HG02981 (cell line): Measurements from ENCODE around the gene UBAP2L.

Experiments
- ATAC-seq: cut with Tn5 transposase; IDR thresholded peaks from one replicate; pipeline ENCODE4 v1.9.1; 2021; ENCODE audit warnings: mild to moderate bottlenecking, moderate library complexity; ENCODE audit not compliant: unreplicated experiment

The UBAP2L gene

GRCh38 chr1:154220071-154220969, at the start of gene UBAP2L:
UBAP2L (plus strand) TSS chr1:154220955; CDS start chr1:154225124, 4,169 bp downstream.
- peak; percentile 89 for ATAC-seq

- ATAC-seq, result no peak
These were observed 49.6 kb upstream of the UBAP2L start for GRCh38 chr1:154171223-154171583.

- no peak for ATAC-seq
These were observed 48.9 kb upstream of the UBAP2L start for GRCh38 chr1:154171880-154172279.

GRCh38 chr1:154174654-154175053, 46.1 kb upstream of the UBAP2L start:
- ATAC-seq, result no peak

GRCh38 chr1:154176337-154176736, 44.4 kb upstream of the UBAP2L start:
- ATAC-seq, result no peak

DNA sequence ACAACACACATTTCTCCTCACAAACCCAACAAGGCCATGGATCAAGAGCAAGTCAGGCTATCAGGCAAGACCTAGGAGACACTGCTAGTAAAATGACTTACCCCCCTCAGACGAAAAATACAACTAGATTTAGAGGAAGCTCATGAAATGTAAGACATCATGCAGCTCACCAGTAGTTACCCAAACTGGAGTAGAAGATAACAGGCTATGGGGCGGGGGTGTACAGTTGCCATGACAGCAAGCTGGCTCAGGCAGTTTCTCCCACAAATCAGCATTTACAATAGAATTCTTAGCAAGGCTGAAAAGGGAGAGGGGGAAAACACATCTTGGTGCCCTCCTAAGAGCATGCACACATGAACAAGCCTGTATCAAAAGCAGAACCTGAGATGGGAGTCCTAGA, 42.7 kb upstream of the UBAP2L start:
- ATAC-seq, result no peak

GRCh38 chr1:154178911-154179811, 41.6 kb upstream of the UBAP2L start:
- ATAC-seq, result no peak

GRCh38 chr1:154179946-154180687, 40.6 kb upstream of the UBAP2L start:
- no peak for ATAC-seq

DNA sequence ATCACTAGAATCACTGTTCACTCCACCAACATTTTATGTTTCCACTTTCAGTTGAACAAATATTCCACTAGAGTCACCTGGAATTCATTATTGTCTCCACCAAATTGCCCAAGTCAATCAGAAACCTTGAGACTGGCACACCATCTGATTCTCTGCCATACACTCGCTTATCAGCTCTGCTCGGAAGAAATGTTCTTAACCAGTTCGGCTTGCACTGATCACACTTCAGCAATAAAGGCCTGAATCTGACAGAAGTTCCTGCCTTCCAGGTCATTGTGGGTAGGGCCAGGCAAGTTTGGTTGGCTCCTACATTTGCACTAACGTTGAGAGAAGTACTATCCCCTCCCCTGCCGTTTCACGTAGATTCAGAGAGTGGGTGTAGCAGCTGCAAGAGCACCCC, 38.8 kb upstream of the UBAP2L start:
- no peak for ATAC-seq

- peak; percentile 41 for ATAC-seq
These were observed 38.3 kb upstream of the UBAP2L start for GRCh38 chr1:154182344-154183045.

DNA sequence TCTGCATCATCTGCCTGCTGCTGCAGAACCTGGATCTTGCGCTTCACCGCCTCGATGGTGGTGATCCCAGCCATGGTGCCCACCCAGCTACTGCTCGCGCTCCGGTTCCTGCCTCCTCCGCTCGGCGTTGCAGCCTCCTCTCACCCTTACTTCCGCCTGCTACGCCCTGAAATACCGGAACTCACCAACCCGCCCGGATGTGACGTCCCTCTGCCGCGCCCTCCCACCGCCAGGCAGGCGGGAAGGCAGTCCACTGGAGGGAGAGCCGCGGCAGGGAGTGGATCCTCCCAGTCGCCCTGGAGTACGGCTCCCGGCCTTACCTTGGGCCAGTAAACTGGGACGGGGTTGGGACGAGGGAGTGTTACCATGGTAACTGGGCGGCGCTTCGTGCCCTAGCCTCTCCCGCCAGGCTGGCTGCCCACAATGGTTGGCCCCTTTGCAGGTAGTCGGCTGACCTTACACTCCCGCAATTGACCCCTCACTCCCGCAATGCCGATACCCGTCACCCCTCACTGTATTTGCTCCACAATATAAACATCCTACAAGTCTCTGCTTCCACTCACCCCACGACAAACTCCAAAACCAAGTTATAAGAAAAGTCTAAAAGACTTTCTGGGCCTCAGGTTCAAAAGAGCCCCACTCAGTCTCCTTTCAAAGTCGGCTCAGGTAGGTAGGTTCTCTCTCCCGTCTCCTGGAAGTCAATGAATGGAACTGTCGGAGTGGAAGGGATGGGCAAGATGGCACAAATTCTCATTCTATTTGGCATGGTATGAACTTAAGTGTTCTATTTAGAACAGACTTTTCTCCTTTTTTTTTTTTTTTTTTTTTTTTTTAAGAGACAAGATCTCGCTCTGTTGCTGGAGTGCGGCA, 37.5 kb upstream of the UBAP2L start:
- peak; percentile 75 for ATAC-seq

GRCh38 chr1:154186177-154186576, 34.6 kb upstream of the UBAP2L start:
- ATAC-seq, result no peak

DNA sequence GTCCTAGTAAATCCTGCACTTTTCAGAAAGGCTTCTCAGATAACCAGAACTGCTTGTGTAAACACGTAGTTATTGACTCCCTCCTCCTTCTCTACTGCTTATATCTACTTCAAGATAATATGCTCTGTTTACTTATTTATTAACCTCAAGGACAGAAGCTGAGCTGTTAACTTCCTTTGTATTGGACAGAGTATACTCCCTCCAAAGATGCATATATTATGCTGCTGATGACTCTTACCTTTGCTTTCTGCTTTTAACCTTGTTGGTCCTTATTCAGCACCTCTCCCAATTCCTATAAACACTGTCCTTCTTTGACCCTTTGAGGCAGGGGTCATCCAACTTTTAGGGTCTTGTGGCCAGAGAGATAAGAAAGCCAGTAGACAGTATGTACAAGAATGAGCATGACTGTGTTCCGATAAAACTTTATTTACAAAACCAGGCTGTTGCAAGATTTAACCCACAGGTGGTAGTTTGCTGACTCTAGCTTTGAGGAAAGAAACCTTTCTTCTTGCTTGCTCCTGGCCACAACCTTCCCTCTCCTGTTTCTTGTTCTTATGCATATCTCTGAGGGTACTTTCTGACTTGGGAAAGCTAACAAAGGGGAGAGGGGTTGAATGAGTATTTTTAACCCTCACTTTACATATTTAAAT, 33.8 kb upstream of the UBAP2L start:
- ATAC-seq, result no peak

DNA sequence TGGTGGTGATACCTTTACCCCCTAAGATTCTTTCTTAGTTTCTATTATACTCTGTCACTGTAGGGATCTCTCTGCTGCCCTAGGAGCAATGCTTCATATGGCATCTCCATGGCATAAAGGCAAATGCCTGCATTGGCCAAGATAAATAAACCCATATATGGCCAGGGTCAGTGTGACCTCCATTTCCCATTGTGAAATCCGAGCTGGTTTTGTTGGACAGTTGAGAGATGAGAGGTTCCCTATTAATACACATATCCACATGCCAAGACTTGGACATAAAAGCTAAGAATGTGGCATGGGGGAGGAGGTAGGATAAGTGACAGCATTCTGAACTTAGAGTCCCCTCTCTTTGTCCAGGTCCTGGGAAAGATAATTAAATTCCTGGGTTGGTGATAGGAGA, 30.2 kb upstream of the UBAP2L start:
- no peak for ATAC-seq

GRCh38 chr1:154191990-154192461, 28.7 kb upstream of the UBAP2L start, which contains the start of gene TPM3:
TPM3 (minus strand) TSS chr1:154192100; CDS start chr1:154192018, 82 bp downstream.
- no peak for ATAC-seq

GRCh38 chr1:154192476-154192875, 28.3 kb upstream of the UBAP2L start:
- ATAC-seq, result no peak

- no peak for ATAC-seq
These were observed 26.9 kb upstream of the UBAP2L start for GRCh38 chr1:154193821-154194220.

DNA sequence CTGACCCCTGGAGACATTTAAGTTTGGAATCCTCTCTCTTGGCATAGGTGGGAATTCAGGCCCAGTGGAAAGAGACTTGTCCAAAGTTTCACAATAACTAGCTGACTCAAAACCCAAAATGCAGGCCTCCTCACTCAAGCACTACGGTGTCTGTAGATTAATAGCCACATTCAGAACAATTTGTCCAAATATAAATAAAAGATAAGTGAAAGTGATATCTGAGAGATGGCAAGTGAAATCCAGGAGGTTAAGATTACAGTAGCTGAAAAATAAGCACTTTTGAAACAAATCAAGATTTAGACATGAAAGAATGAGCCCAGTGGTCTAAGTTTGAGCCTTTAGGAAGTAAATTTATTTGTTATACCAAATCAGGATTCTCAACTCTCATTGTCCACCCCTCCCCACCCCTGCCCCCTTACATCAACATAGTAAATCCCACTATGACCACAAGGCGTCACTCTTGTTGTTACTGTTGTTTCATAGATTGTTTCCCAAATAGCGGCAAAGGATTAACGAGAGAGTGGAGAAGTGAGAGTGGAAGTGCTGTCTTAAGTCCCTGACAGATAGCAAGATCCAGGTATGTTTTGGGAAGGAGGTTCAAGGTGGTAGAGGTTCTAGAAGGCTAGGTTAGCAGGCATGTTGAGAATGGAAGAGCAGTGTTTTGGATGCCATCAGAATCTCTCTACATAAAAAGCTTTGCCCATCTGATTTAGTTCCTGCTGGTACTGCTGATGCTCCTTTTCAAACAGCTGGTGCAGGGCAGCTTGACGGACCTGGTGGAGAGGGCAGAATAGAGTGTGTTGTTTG, 21.8 kb upstream of the UBAP2L start:
- no peak for ATAC-seq
